ENCODE results near the gene CEACAM16. TPM values are rescaled to one million over a fixed set of nuclear protein-coding genes. Genes with fewer than 3 reads are reported as not detected.

The CEACAM16 gene
- total RNA-seq, 1 donor from 2014 or later = not detected

DNA sequence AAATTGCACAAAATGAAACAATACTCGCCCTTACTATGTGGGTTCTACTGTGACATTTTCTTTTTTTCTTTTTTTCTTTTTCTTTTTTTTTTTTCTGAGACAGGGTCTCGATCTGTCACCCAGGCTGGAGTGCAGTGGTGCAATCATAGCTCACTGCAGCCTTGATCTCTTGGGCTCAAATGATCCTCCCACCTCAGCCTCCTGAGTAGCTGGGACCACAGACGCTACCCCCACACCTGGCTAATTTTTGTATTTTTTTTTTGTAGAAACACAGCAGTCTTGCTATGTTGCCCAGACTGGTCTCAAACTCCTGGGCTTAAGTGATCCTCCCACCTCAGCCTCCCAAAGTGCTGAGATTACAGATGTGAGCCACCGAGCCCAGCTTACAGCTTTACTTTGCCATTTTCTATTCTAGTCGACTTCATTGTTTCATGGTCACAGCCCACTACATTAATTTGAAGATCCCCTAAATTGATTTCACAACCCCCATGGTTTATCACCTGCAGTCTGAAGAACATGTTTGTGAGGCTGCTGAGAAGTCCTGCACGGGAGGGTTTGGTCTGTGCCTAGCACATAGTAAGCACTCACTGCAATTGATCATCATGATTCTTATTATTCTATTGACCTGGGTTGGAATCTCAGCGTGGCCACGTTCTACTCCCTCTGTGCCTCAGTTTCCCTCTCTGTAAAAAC, 53.3 kb downstream of the CEACAM16 start:
- Mint-ChIP-seq H3K27me3 (ENCODE audit: unreplicated experiment) (no peaks in the 10 kb centered on the region), H3K4me1 (ENCODE audit: unreplicated experiment) (peaks cover 68% of the 10 kb centered on the region), H3K27ac (ENCODE audit: unreplicated experiment) (peak overlapping the region; percentile 94), H3K36me3 (ENCODE audit: unreplicated experiment) (peaks cover 5% of the 10 kb centered on the region), H3K9me3 (ENCODE audit: unreplicated experiment) (no peaks in the 10 kb centered on the region), H3K4me3 (ENCODE audit: unreplicated experiment) (peak overlapping the region; percentile 32)
- DNase-seq (ENCODE audit: extremely low spot score, unreplicated experiment) = no peak
- TF ChIP-seq CTCF (IDR thresholded peaks at IDR 0.05) = no peak

GRCh38 chr19:44752816-44753625, 54.1 kb downstream of the CEACAM16 start:
- H3K4me3 Mint-ChIP-seq (ENCODE audit: unreplicated experiment) = peak overlapping the region; percentile 57
- TF ChIP-seq CTCF (IDR thresholded peaks at IDR 0.05) = no peak
- H3K4me1 Mint-ChIP-seq (ENCODE audit: unreplicated experiment) = peaks cover 70% of the 10 kb centered on the region
- H3K27me3 Mint-ChIP-seq (ENCODE audit: unreplicated experiment) = no peaks in the 10 kb centered on the region
- peaks cover 5% of the 10 kb centered on the region for H3K36me3 Mint-ChIP-seq (ENCODE audit: unreplicated experiment)
- DNase-seq (ENCODE audit: extremely low spot score, unreplicated experiment) = peak; percentile 93
- peak overlapping the region; percentile 94 for H3K27ac Mint-ChIP-seq (ENCODE audit: unreplicated experiment)
- H3K9me3 Mint-ChIP-seq (ENCODE audit: unreplicated experiment) = no peaks in the 10 kb centered on the region

DNA sequence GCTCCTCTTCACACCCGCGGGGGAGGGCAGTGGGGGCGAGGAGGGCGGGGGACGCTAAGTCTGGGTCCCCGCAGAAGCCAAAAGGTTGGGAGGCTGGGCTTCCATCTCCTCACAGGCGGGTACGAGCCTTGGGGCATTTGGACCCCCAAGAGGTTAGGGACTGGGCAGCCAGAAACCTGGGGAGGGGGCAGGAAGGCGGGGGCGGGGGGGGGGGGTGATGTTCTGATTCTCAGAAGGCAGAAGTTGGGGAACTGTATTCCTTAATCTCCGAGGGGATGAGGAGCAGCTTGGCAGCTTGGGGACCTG, 54.6 kb downstream of the CEACAM16 start:
- Mint-ChIP-seq H3K27ac (ENCODE audit: unreplicated experiment) (peak overlapping the region; percentile 94), H3K4me3 (ENCODE audit: unreplicated experiment) (peak overlapping the region; percentile 67), H3K36me3 (ENCODE audit: unreplicated experiment) (peaks cover 5% of the 10 kb centered on the region), H3K9me3 (ENCODE audit: unreplicated experiment) (no peaks in the 10 kb centered on the region), H3K4me1 (ENCODE audit: unreplicated experiment) (peaks cover 74% of the 10 kb centered on the region), H3K27me3 (ENCODE audit: unreplicated experiment) (no peaks in the 10 kb centered on the region)
- DNase-seq (ENCODE audit: extremely low spot score, unreplicated experiment) = no peak
- no peak for TF ChIP-seq CTCF (IDR thresholded peaks at IDR 0.05)

- TF ChIP-seq CTCF (IDR thresholded peaks at IDR 0.05) = no peak
- DNase-seq (ENCODE audit: extremely low spot score, unreplicated experiment) = peak; percentile 88
- peak overlapping the region; percentile 67 for H3K4me3 Mint-ChIP-seq (ENCODE audit: unreplicated experiment)
- no peaks in the 10 kb centered on the region for H3K9me3 Mint-ChIP-seq (ENCODE audit: unreplicated experiment)
- peaks cover 5% of the 10 kb centered on the region for H3K36me3 Mint-ChIP-seq (ENCODE audit: unreplicated experiment)
- H3K27me3 Mint-ChIP-seq (ENCODE audit: unreplicated experiment) = no peaks in the 10 kb centered on the region
- peaks cover 75% of the 10 kb centered on the region for H3K4me1 Mint-ChIP-seq (ENCODE audit: unreplicated experiment)
- peak overlapping the region; percentile 94 for H3K27ac Mint-ChIP-seq (ENCODE audit: unreplicated experiment)
These were observed 55.2 kb downstream of the CEACAM16 start for GRCh38 chr19:44753932-44754749.

DNA sequence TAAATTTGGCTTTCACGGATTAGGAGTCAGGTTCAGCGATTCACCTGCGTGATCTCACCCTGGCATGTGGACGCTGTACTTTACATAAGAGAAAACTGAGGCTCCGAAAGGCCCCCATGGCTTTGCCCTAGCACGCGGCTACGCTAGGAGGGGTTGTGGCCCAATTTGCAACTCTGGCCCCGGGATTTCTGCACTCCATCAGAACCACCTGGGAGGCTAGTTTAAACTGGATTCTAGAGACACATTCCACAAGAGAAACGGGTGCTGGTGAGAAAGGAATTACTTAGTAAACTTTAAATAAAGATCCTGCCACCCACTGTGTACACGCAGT, 55.8 kb downstream of the CEACAM16 start:
- Mint-ChIP-seq H3K9me3 (ENCODE audit: unreplicated experiment) (no peaks in the 10 kb centered on the region), H3K36me3 (ENCODE audit: unreplicated experiment) (peaks cover 7% of the 10 kb centered on the region), H3K4me3 (ENCODE audit: unreplicated experiment) (peak overlapping the region; percentile 67), H3K27ac (ENCODE audit: unreplicated experiment) (peak overlapping the region; percentile 84), H3K4me1 (ENCODE audit: unreplicated experiment) (peaks cover 71% of the 10 kb centered on the region), H3K27me3 (ENCODE audit: unreplicated experiment) (no peaks in the 10 kb centered on the region)
- no peak for TF ChIP-seq CTCF (IDR thresholded peaks at IDR 0.05)
- no peak for DNase-seq (ENCODE audit: extremely low spot score, unreplicated experiment)

Measured in osteocyte (in vitro differentiated cells).